MG63 (cell line): Measurements from ENCODE around the gene ZNF639. TPM values are rescaled to one million over a fixed set of nuclear protein-coding genes. Genes with fewer than 3 reads are reported as not detected.
"Not testable (repeated sequence)": the region's sequence is repeated elsewhere in the genome, so short reads cannot be mapped to it uniquely, and the experiment has no call there.

ENCODE experiments used
- DNase-seq: peaks from one replicate; pipeline ENCODE4 v3.0.0-alpha.2; 2020
- H3K27me3 ChIP-seq: fragments of 250-450 bp; sonication (Bioruptor Pico); 2 replicates; pipeline ENCODE4 v1.5.1; 2020; ENCODE audit warnings: mild to moderate bottlenecking, moderate library complexity
- H3K36me3 ChIP-seq: fragments of 250-450 bp; sonication (Bioruptor Pico); 2 replicates; pipeline ENCODE4 v1.5.1; 2020; ENCODE audit warnings: mild to moderate bottlenecking, moderate library complexity
- H3K4me3 ChIP-seq: fragments of 250-450 bp; sonication (Bioruptor Pico); 2 replicates; pipeline ENCODE4 v1.5.1; 2020; ENCODE audit warnings: mild to moderate bottlenecking, moderate library complexity
- H3K9me3 ChIP-seq: fragments of 250-450 bp; sonication (Bioruptor Pico); 2 replicates; pipeline ENCODE4 v1.5.1; 2020; ENCODE audit warnings: mild to moderate bottlenecking, moderate library complexity
- total RNA-seq: library from RNA; depleted of rRNA; stranded (reverse); fragments of >200 nt; shearing (Covaris generic); gene quantifications from 2 replicates; pipeline ENCODE4 v1.2.3, GENCODE V29; 2014; ENCODE audit warnings: low replicate concordance; rRNA removed

ZNF639 gene, protein sequence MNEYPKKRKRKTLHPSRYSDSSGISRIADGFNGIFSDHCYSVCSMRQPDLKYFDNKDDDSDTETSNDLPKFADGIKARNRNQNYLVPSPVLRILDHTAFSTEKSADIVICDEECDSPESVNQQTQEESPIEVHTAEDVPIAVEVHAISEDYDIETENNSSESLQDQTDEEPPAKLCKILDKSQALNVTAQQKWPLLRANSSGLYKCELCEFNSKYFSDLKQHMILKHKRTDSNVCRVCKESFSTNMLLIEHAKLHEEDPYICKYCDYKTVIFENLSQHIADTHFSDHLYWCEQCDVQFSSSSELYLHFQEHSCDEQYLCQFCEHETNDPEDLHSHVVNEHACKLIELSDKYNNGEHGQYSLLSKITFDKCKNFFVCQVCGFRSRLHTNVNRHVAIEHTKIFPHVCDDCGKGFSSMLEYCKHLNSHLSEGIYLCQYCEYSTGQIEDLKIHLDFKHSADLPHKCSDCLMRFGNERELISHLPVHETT
- 89.9 and 138 TPM in 2 replicates for total RNA-seq

GRCh38 chr3:179322286-179323196, at the start of gene ZNF639:
Gene ZNF639 (plus strand): TSS chr3:179323031. CDS start chr3:179328294, 5,263 bp downstream.
- Histone ChIP-seq H3K4me3 (peak within 1 kb of the TSS; percentile 89), H3K36me3 (peaks cover 36% of the 10 kb centered on the region), H3K27me3 (no peaks in the 10 kb centered on the region), H3K9me3 (no peaks in the 10 kb centered on the region)
- DNase-seq, result peak; percentile 94

GRCh38 chr3:179274434-179274833, 48.4 kb upstream of the ZNF639 start:
- DNase-seq, H3K4me3 ChIP-seq, H3K9me3 ChIP-seq, H3K27me3 ChIP-seq, H3K36me3 ChIP-seq: not testable (repeated sequence)

DNA sequence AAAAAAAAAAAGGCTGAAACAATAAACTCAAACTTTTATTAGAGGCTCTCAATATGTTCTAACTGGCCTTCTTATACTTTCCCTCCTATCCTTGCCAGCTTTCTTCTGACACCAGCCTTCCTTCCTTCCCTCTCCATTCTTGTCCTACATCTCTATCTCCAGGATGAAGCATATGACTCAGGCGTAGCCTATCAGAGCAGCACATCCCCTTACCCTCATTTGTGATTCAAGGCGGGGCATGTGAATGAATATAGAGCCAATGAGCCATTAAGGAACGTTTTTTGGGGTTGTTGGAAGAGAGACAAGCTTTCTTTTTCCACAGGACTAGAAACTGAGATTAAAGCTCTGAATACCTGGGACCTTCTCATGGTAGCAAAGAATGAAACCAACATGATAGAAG, 46.8 kb upstream of the ZNF639 start:
- Histone ChIP-seq H3K4me3 (no peak overlapping the region), H3K36me3 (no peaks in the 10 kb centered on the region)
- no peak for DNase-seq

GRCh38 chr3:179276743-179277142, 46.1 kb upstream of the ZNF639 start:
- Histone ChIP-seq H3K9me3 (no peaks in the 10 kb centered on the region), H3K27me3 (no peaks in the 10 kb centered on the region), H3K36me3 (no peaks in the 10 kb centered on the region), H3K4me3 (no peak overlapping the region)
- no peak for DNase-seq

More for the DNA sequence above, 46.8 kb upstream of the ZNF639 start:
- no peaks in the 10 kb centered on the region for H3K9me3 ChIP-seq
- no peaks in the 10 kb centered on the region for H3K27me3 ChIP-seq

DNA sequence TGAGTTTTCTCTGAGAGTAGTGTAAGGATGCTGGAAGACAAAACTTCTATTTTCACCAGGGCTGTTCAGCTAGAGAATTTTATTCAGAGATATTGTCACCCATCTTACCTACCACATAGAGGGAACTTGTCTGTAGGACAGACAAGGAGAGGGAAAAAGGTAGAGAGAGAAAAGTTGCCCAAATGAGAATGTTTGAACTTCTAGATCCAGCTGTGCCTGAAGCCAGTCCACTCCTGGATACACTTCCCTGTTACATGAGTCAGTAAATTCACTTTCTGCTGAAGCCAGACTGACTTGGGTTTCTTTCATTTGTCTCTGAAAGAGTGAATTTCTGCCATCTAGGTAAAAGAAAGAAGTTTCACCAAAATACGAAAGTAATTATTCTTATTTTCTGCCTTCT, 44.7 kb upstream of the ZNF639 start:
- H3K9me3 ChIP-seq, result no peaks in the 10 kb centered on the region
- no peak for DNase-seq
- peaks cover 7% of the 10 kb centered on the region for H3K27me3 ChIP-seq
- H3K36me3 ChIP-seq, result no peaks in the 10 kb centered on the region
- no peak overlapping the region for H3K4me3 ChIP-seq

DNA sequence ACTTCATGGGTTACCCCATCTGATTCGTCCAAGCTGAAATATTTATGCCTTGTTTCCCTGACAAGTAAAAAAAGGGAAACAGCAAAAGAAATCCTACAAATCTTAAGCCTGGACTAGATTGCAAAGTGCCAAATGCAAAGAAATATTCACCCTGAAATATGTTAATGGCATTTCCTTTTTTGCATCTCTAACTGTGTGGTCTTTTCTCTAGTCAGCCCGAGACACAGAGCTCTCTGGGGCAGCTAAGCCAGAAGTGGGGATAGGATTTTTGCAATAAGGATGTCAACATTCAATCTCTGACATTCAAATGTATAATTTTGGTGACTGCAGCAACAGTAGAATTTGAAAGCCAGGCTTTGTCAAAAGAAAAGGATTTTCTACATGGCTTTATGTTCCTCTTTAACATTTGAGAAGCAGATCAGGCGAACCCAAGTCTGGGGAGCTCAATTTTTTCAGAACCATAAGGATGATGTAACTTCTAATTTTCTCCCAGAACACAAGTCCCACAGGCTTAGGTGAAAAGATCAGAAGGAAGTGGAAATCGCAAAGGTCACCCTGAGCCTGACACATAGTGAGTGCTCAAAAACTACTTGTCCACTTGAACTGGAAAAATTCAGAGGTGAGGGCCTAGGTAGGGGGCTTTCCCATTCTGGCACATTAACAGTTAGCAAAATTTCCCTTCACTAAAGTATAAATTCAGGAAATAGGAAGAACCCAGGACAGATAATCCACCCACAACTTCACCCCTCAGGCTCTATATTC, 43.7 kb upstream of the ZNF639 start:
- H3K4me3 ChIP-seq, result no peak overlapping the region
- no peak for DNase-seq
- H3K36me3 ChIP-seq, result no peaks in the 10 kb centered on the region
- H3K9me3 ChIP-seq, result no peaks in the 10 kb centered on the region
- peaks cover 13% of the 10 kb centered on the region for H3K27me3 ChIP-seq

GRCh38 chr3:179279837-179280236, 43.0 kb upstream of the ZNF639 start:
- Histone ChIP-seq H3K27me3 (peaks cover 17% of the 10 kb centered on the region), H3K36me3 (no peaks in the 10 kb centered on the region), H3K4me3 (no peak overlapping the region), H3K9me3 (no peaks in the 10 kb centered on the region)
- no peak for DNase-seq

DNA sequence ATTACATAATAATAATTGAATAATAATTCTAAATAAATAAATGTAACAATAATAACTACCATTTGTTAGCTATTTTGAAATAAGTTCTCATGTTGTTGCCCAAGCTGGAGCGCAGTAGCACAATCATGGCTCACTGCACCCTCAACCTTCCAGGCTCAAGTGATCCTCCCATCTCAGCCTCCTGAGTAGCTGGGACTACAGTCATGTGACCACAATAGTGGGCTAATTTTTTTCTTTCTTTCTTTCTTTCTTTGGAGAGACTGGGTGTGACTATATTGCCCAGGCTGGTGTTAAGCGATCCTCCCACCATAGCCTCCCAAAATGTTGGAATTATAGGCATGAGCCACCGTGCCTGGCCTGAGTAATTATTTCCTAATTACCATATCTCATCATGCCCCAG, 41.0 kb upstream of the ZNF639 start:
- H3K36me3 ChIP-seq, result no peaks in the 10 kb centered on the region
- no peak for DNase-seq
- H3K4me3 ChIP-seq, result no peak overlapping the region
- no peaks in the 10 kb centered on the region for H3K9me3 ChIP-seq
- H3K27me3 ChIP-seq, result peaks cover 17% of the 10 kb centered on the region

GRCh38 chr3:179286331-179286730, 36.5 kb upstream of the ZNF639 start:
- no peak for DNase-seq
- H3K27me3 ChIP-seq, result peaks cover 17% of the 10 kb centered on the region
- H3K9me3 ChIP-seq, result no peaks in the 10 kb centered on the region
- H3K36me3 ChIP-seq, result no peaks in the 10 kb centered on the region
- no peak overlapping the region for H3K4me3 ChIP-seq

DNA sequence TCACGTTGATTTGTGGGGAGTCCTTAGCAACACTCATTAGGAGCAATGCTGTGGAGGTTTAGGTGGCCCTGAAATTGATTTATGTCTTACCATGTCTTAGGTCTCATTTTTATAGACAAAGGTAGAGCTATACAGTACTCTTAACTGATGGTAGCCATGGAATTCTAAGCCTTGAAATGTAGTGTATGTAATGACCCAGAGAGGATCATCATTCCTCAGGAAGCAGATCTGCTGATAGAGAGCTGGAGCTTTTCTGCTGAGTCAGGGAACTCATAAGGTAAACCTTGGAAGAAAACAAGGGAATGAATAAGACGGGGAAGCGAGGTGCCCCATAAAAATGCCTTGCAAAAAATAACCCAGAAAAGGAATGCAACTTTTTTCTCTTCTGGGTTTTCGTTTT, 34.0 kb upstream of the ZNF639 start:
- no peak for DNase-seq

GRCh38 chr3:179289295-179289694, 33.5 kb upstream of the ZNF639 start:
- Histone ChIP-seq H3K4me3 (no peak overlapping the region), H3K9me3 (no peaks in the 10 kb centered on the region), H3K27me3 (peaks cover 7% of the 10 kb centered on the region; the same call in 1 of the 2 replicates), H3K36me3 (no peaks in the 10 kb centered on the region)
- DNase-seq, result no peak

More for the DNA sequence above, 34.0 kb upstream of the ZNF639 start:
- H3K27me3 ChIP-seq, result peaks cover 11% of the 10 kb centered on the region; the same call in 1 of the 2 replicates
- H3K4me3 ChIP-seq, result no peak overlapping the region
- H3K36me3 ChIP-seq, result no peaks in the 10 kb centered on the region
- H3K9me3 ChIP-seq, result no peaks in the 10 kb centered on the region

DNA sequence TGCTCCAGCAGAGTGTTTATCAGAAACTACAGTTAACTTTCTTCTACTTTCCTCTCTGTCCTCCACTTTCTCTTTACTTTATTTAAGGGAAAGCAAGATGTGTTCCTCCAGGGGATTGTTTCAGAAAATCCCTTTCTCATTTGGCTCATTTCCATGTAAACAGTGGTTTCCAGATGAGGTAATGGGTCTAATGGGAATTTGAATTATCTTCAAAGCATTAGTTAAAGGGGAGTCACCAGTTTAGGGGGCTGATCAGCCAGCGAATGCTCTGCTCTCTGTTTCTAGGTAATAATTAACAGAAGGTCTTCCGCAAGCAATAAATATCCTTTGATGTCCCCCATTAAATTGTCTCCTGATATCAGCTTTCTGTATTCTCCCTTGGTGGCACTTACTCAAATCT, 30.4 kb upstream of the ZNF639 start:
- DNase-seq, result no peak
- Histone ChIP-seq H3K9me3 (no peaks in the 10 kb centered on the region), H3K4me3 (no peak overlapping the region), H3K27me3 (peaks cover 5% of the 10 kb centered on the region; the same call in 1 of the 2 replicates), H3K36me3 (no peaks in the 10 kb centered on the region)

DNA sequence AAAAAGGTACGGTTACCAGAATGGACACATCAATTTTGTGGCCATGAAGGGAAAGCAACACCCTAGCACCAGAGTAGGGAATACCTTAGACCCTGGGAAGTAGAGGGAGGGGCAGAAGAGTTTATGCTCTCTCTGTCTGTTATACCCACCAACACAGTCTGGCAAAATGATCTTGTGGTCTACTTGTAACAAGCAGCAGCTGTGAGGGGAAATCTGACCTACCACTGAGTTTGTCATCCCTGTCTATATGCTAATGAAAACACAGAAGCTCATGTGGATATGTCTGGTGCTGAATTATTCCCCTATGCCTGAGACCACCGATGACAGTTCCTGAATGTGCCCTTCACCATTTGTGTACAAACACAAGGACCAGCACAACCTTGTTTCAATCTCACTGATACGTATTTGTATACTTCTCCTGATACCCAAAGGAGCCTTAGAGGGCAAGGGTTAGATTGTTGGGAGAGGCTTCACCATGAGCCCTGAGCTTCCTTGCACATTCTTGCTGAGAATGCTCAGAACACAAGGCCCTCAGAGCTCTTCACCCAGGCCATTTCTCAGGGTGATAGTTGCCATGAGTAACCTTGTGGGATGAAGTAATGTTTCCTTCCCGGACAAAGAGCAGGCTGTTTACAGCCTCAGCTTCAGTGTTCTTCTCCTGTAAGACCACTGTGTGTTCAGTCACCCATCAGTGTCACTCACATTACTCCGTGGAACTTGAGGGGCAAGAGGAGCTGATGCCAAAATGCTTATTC, 24.7 kb upstream of the ZNF639 start:
- H3K36me3 ChIP-seq, result no peaks in the 10 kb centered on the region
- H3K27me3 ChIP-seq, result no peaks in the 10 kb centered on the region; the same call in 1 of the 2 replicates
- no peak overlapping the region for H3K4me3 ChIP-seq
- H3K9me3 ChIP-seq, result no peaks in the 10 kb centered on the region
- no peak for DNase-seq

DNA sequence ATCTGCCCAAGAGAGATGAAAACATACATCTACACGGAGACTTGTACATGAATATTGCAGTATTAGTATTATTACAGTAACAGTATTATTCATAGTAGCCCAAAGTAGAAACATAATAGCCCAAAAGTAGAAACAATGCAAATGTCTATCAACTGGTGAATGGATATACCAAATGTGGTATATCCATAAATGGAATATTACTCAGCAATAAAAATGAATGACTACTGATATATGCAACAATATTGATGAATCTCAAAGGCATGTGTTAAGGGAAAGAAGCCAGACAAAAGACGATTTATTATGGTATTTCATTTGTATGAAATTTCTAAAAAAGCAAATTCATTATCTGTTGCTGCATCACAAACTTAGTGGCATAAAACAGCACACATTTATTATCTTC, 23.5 kb upstream of the ZNF639 start:
- H3K4me3 ChIP-seq, result no peak overlapping the region
- no peaks in the 10 kb centered on the region; the same call in 1 of the 2 replicates for H3K27me3 ChIP-seq
- DNase-seq, result no peak
- no peaks in the 10 kb centered on the region for H3K9me3 ChIP-seq
- no peaks in the 10 kb centered on the region for H3K36me3 ChIP-seq

DNA sequence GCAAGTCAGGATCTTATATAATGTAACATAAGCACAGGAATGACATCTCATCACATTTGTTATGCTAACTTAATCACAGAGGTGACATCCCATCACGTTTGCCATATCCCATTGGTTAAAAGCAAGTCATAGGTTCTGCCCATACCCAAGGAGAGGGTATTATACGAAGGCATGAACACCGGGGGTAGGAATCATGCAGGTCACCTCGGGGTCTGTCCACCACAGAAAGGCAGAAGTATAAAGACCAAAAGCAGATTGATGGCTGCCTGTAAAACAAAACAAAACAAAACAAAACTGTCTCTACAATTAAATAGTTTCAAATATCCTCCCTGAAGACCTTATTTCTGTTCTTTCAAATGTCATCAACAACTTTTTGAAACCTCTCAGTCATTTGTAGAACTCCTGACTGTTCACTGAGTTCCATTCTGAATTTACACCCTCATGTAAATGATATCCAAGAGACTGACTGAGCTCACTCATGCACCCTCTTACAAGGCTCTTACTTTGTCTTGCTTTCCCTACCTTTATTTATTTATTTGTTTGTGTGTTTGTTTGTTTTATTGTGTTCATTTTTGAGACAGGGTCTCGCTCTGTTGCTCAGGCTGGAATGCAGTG, 22.7 kb upstream of the ZNF639 start:
- Histone ChIP-seq H3K9me3 (no peaks in the 10 kb centered on the region), H3K36me3 (no peaks in the 10 kb centered on the region), H3K4me3 (no peak overlapping the region), H3K27me3 (no peaks in the 10 kb centered on the region; the same call in 1 of the 2 replicates)
- DNase-seq, result no peak
